Measurements from ENCODE around the gene MGST2. TPM values are rescaled to one million over a fixed set of nuclear protein-coding genes. Genes with fewer than 3 reads are reported as not detected.
A peak's percentile ranks its signal among the peaks of the same experiment; 100 is the strongest.

Gene MGST2
- total RNA-seq, 6 experiments from 2014 or later, result 5.0 to 11.4 (median 5.7) TPM

GRCh38 chr4:139639654-139640053 is 26.0 kb upstream of the MGST2 start:
- peaks cover 24% of the 10 kb centered on the region for H3K36me3 Mint-ChIP-seq (ENCODE audit: low read depth)
- peaks cover 11% of the 10 kb centered on the region for H3K27me3 Mint-ChIP-seq (ENCODE audit: insufficient read depth)
- no peak overlapping the region for H3K27ac Mint-ChIP-seq
- H3K4me3 Mint-ChIP-seq, result no peak overlapping the region
- H3K4me1 Mint-ChIP-seq (ENCODE audit: low read depth), result peaks cover 37% of the 10 kb centered on the region
- peaks cover 21% of the 10 kb centered on the region for H3K9me3 Mint-ChIP-seq
- no peak for DNase-seq
- no peak for TF ChIP-seq CTCF (IDR thresholded peaks at IDR 0.05)

GRCh38 chr4:139641218-139641617 is 24.4 kb upstream of the MGST2 start:
- H3K36me3 Mint-ChIP-seq (ENCODE audit: low read depth), result peaks cover 24% of the 10 kb centered on the region
- peaks cover 37% of the 10 kb centered on the region for H3K4me1 Mint-ChIP-seq (ENCODE audit: low read depth)
- no peak for TF ChIP-seq CTCF (IDR thresholded peaks at IDR 0.05)
- peak overlapping the region; percentile 35; the same call in 1 of the 2 replicates for H3K4me3 Mint-ChIP-seq
- peak; percentile 60 for DNase-seq
- peaks cover 21% of the 10 kb centered on the region for H3K9me3 Mint-ChIP-seq
- peaks cover 2% of the 10 kb centered on the region for H3K27me3 Mint-ChIP-seq (ENCODE audit: insufficient read depth)
- no peak overlapping the region for H3K27ac Mint-ChIP-seq

- H3K27ac Mint-ChIP-seq, result peak overlapping the region; percentile 58
- no peak overlapping the region; the same call in 1 of the 2 replicates for H3K4me3 Mint-ChIP-seq
- peaks cover 21% of the 10 kb centered on the region for H3K36me3 Mint-ChIP-seq (ENCODE audit: low read depth)
- peaks cover 37% of the 10 kb centered on the region for H3K4me1 Mint-ChIP-seq (ENCODE audit: low read depth)
- peak; percentile 75 for DNase-seq
- TF ChIP-seq CTCF (IDR thresholded peaks at IDR 0.05), result no peak
- H3K27me3 Mint-ChIP-seq (ENCODE audit: insufficient read depth), result no peaks in the 10 kb centered on the region; the same call in 1 of the 2 replicates
- H3K9me3 Mint-ChIP-seq, result peaks cover 20% of the 10 kb centered on the region
These were observed 23.3 kb upstream of the MGST2 start for GRCh38 chr4:139642364-139642763.

GRCh38 chr4:139643042-139643895 is 22.4 kb upstream of the MGST2 start:
- no peak for DNase-seq
- no peak overlapping the region for H3K4me3 Mint-ChIP-seq
- no peak for TF ChIP-seq CTCF (IDR thresholded peaks at IDR 0.05)
- no peaks in the 10 kb centered on the region; the same call in 1 of the 2 replicates for H3K27me3 Mint-ChIP-seq (ENCODE audit: insufficient read depth)
- peaks cover 11% of the 10 kb centered on the region for H3K9me3 Mint-ChIP-seq
- H3K4me1 Mint-ChIP-seq (ENCODE audit: low read depth), result peaks cover 37% of the 10 kb centered on the region
- peak overlapping the region; percentile 58; the same call in 1 of the 2 replicates for H3K27ac Mint-ChIP-seq
- H3K36me3 Mint-ChIP-seq (ENCODE audit: low read depth), result peaks cover 12% of the 10 kb centered on the region

GRCh38 chr4:139645458-139645857 is 20.2 kb upstream of the MGST2 start:
- H3K27me3 Mint-ChIP-seq (ENCODE audit: insufficient read depth), result no peaks in the 10 kb centered on the region; the same call in 1 of the 2 replicates
- no peaks in the 10 kb centered on the region for H3K9me3 Mint-ChIP-seq
- H3K27ac Mint-ChIP-seq, result no peak overlapping the region
- H3K4me1 Mint-ChIP-seq (ENCODE audit: low read depth), result peaks cover 32% of the 10 kb centered on the region
- H3K4me3 Mint-ChIP-seq, result no peak overlapping the region
- no peak for TF ChIP-seq CTCF (IDR thresholded peaks at IDR 0.05)
- DNase-seq, result no peak
- H3K36me3 Mint-ChIP-seq (ENCODE audit: low read depth), result no peaks in the 10 kb centered on the region
